Adipocyte (in vitro differentiated cells): ENCODE measurements around the gene ATP13A4.
"Not testable (repeated sequence)": the region's sequence is repeated elsewhere in the genome, so short reads cannot be mapped to it uniquely, and the experiment has no call there.

Experiments used
- DNase-seq: peaks from one replicate; pipeline ENCODE4 v3.0.0-alpha.2; 2015; ENCODE audit warnings: low read depth
- H3K27me3 ChIP-seq: replicated peaks from 2 replicates; pipeline ENCODE4 v1.7.0; 2013; ENCODE audit warnings: mild to moderate bottlenecking, low read length, moderate library complexity; ENCODE audit not compliant: control insufficient read depth, insufficient read depth
- H3K36me3 ChIP-seq: 2 replicates; pipeline ENCODE4 v1.7.0; 2013; ENCODE audit warnings: low read length, mild to moderate bottlenecking, moderate library complexity; ENCODE audit not compliant: control insufficient read depth, insufficient read depth, severe bottlenecking
- H3K4me1 ChIP-seq: 2 replicates; pipeline ENCODE4 v1.7.0; 2013; ENCODE audit warnings: mild to moderate bottlenecking, low read length, moderate library complexity; ENCODE audit not compliant: control insufficient read depth, insufficient read depth
- H3K4me3 ChIP-seq: 2 replicates; pipeline ENCODE4 v1.7.0; 2013; ENCODE audit warnings: mild to moderate bottlenecking, low read length, moderate library complexity
- H3K9ac ChIP-seq: 2 replicates; pipeline ENCODE4 v1.7.0; 2013; ENCODE audit warnings: mild to moderate bottlenecking, low read length, moderate library complexity
- H3K9me3 ChIP-seq: 2 replicates; pipeline ENCODE4 v1.7.0; 2013; ENCODE audit warnings: mild to moderate bottlenecking, low read length, moderate library complexity; ENCODE audit not compliant: control insufficient read depth

The ATP13A4 gene

DNA sequence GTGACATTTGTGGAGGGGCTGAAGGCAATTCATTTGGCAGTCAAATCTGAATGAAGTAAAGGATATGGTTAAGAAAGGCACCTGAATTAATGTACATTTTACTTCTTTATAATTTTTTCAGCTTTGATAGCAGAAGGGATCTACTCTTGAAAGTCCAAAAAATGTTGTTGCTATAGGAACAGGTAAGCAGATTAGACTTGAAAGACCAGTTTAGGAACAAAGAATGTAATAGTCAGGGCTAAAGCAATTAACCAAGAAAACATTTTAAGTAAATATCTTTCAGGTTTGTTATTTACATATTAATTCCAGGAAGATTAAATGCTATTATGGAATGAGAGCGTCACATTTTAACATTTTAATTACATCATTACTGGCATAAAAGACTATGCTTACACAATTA, 1.1 kb downstream of the ATP13A4 start:
- H3K27me3 ChIP-seq: peaks cover 5% of the 10 kb centered on the region
- no peak overlapping the region for H3K9ac ChIP-seq
- H3K36me3 ChIP-seq: no peaks in the 10 kb centered on the region
- no peaks in the 10 kb centered on the region for H3K4me1 ChIP-seq
- DNase-seq: no peak
- H3K4me3 ChIP-seq: no peak overlapping the region
- H3K9me3 ChIP-seq: no peaks in the 10 kb centered on the region

DNA sequence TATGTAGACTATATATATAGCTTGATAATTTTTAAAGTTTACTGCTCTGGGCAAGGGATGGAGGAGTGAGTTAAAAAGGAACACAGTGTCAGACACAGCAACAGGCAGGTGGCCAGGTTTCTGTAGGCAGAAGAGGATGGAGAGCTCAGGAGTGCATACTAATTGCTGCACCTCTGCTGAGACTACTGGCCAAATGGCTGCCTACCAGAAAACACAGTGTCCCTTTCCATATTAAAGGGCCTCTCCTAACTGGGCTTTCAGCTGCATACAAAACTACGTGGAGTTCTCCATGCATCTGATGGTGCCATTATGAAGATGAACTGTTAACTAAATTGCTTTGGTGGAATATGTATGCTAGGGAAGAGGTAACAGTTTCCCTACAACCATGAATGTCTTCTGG, 1.8 kb downstream of the ATP13A4 start:
- no peaks in the 10 kb centered on the region for H3K9me3 ChIP-seq
- no peak for DNase-seq
- peaks cover 5% of the 10 kb centered on the region for H3K27me3 ChIP-seq
- no peaks in the 10 kb centered on the region for H3K4me1 ChIP-seq
- H3K36me3 ChIP-seq: no peaks in the 10 kb centered on the region
- no peak overlapping the region for H3K9ac ChIP-seq
- H3K4me3 ChIP-seq: no peak overlapping the region

DNA sequence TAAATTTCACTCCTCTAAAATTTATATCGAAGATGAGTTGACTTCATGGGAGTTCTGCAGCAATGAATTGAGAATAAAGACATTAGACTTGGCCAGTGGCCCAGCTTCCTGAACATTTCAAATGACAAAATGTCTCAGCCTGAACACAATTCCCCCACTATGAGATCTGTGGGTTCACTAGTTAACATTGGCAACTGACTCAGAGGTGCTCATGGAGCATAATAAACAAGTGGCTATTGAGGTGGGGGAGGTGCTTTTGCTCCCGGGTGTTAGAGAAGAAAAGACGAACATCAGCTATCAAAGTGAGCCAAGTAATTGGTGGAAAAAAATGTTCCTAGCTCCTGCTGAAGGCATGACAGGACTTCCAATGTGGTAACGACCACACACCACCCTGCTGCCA, 6.3 kb downstream of the ATP13A4 start:
- Histone ChIP-seq H3K36me3 (no peaks in the 10 kb centered on the region), H3K9me3 (peaks cover 9% of the 10 kb centered on the region), H3K9ac (no peak overlapping the region), H3K4me3 (no peak overlapping the region), H3K27me3 (no peaks in the 10 kb centered on the region), H3K4me1 (no peaks in the 10 kb centered on the region)
- DNase-seq: no peak

- no peak for DNase-seq
- no peak overlapping the region for H3K4me3 ChIP-seq
- H3K9ac ChIP-seq: no peak overlapping the region
- no peaks in the 10 kb centered on the region for H3K36me3 ChIP-seq
- no peaks in the 10 kb centered on the region for H3K4me1 ChIP-seq
- H3K9me3 ChIP-seq: peaks cover 9% of the 10 kb centered on the region
- H3K27me3 ChIP-seq: no peaks in the 10 kb centered on the region
Measured at GRCh38 chr3:193546129-193546528, 8.6 kb downstream of the ATP13A4 start.

GRCh38 chr3:193545304-193545703, 9.4 kb downstream of the ATP13A4 start:
- Histone ChIP-seq H3K4me3 (no peak overlapping the region), H3K9me3 (peaks cover 9% of the 10 kb centered on the region), H3K9ac (no peak overlapping the region), H3K4me1 (no peaks in the 10 kb centered on the region), H3K36me3 (no peaks in the 10 kb centered on the region), H3K27me3 (no peaks in the 10 kb centered on the region)
- no peak for DNase-seq

- no peak overlapping the region for H3K9ac ChIP-seq
- no peaks in the 10 kb centered on the region for H3K4me1 ChIP-seq
- peaks cover 9% of the 10 kb centered on the region for H3K9me3 ChIP-seq
- no peak overlapping the region for H3K4me3 ChIP-seq
- H3K36me3 ChIP-seq: no peaks in the 10 kb centered on the region
- H3K27me3 ChIP-seq: no peaks in the 10 kb centered on the region
- no peak for DNase-seq
Measured at GRCh38 chr3:193544289-193544688, 10.4 kb downstream of the ATP13A4 start.

- Histone ChIP-seq H3K9me3 (no peaks in the 10 kb centered on the region), H3K4me1 (no peaks in the 10 kb centered on the region), H3K36me3 (no peaks in the 10 kb centered on the region), H3K9ac (no peak overlapping the region), H3K27me3 (peaks cover 4% of the 10 kb centered on the region), H3K4me3 (no peak overlapping the region)
- DNase-seq: no peak
Measured at GRCh38 chr3:193530231-193531165, 24.2 kb downstream of the ATP13A4 start.

- not testable (repeated sequence) for H3K36me3 ChIP-seq, H3K9ac ChIP-seq, H3K4me1 ChIP-seq, H3K4me3 ChIP-seq, H3K9me3 ChIP-seq, H3K27me3 ChIP-seq, DNase-seq
Measured at GRCh38 chr3:193526085-193526484, 28.6 kb downstream of the ATP13A4 start.

GRCh38 chr3:193522473-193522872, 32.2 kb downstream of the ATP13A4 start:
- no peak overlapping the region for H3K9ac ChIP-seq
- no peak overlapping the region for H3K4me3 ChIP-seq
- no peaks in the 10 kb centered on the region for H3K36me3 ChIP-seq
- peaks cover 4% of the 10 kb centered on the region for H3K27me3 ChIP-seq
- DNase-seq: no peak
- no peaks in the 10 kb centered on the region for H3K9me3 ChIP-seq
- H3K4me1 ChIP-seq: no peaks in the 10 kb centered on the region

DNA sequence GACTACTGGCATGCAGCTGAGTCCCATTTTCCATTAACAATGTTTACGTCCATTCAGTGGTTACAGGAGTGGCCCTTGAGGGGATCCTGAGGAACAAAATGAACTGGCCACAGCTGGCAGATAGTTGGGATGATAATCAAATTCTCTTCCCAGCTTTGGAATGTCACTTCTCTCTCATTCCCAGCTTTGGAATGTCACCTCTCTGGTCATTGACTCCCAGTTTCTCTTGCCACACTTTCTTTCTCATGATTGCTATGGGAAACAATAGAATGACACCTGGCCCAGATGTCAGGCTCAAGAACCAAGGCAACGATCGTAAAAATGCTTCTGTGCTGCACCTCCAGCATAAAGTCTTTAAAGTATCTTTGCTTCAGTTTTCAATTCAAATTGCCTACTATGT, 34.0 kb downstream of the ATP13A4 start:
- Histone ChIP-seq H3K4me1 (no peaks in the 10 kb centered on the region), H3K9me3 (no peaks in the 10 kb centered on the region), H3K4me3 (no peak overlapping the region), H3K27me3 (peaks cover 4% of the 10 kb centered on the region), H3K9ac (no peak overlapping the region), H3K36me3 (no peaks in the 10 kb centered on the region)
- DNase-seq: no peak

DNA sequence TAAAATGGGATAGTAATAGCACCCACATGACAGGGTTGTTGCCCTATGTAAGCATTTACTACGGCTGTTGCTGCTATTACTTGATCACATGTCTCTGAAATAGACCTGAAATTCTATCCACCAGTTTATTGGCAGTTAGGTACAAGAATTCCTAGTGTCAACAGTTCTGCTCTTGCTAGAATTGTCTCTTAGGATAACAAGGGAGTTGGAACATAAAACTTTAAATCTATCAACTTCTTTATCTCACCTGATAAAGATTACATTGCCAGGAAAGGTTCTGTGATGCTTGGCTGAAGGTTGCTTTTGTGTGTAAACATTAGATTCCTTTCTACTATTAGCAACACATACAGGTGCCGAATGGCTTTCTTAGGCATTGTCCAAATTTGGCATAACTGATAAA, 38.7 kb downstream of the ATP13A4 start:
- H3K9ac ChIP-seq: no peak overlapping the region
- H3K9me3 ChIP-seq: no peaks in the 10 kb centered on the region
- H3K36me3 ChIP-seq: no peaks in the 10 kb centered on the region
- no peaks in the 10 kb centered on the region for H3K4me1 ChIP-seq
- no peak overlapping the region for H3K4me3 ChIP-seq
- H3K27me3 ChIP-seq: peaks cover 7% of the 10 kb centered on the region
- no peak for DNase-seq

- Histone ChIP-seq H3K4me1 (no peaks in the 10 kb centered on the region), H3K36me3 (no peaks in the 10 kb centered on the region), H3K9ac (no peak overlapping the region), H3K27me3 (peaks cover 7% of the 10 kb centered on the region), H3K4me3 (no peak overlapping the region), H3K9me3 (no peaks in the 10 kb centered on the region)
- DNase-seq: no peak
Measured at GRCh38 chr3:193510154-193510553, 44.5 kb downstream of the ATP13A4 start.
